HG03139 (cell line): ENCODE results near the gene RFPL1.
"Not testable (repeated sequence)": the region's sequence is repeated elsewhere in the genome, so short reads cannot be mapped to it uniquely, and the experiment has no call there.

Experiments used
- ATAC-seq: cut with Tn5 transposase; IDR thresholded peaks from one replicate; pipeline ENCODE4 v1.9.1; 2021; ENCODE audit not compliant: unreplicated experiment

Gene RFPL1

GRCh38 chr22:29478326-29479276 lies 40.2 kb downstream of the RFPL1 start:
- ATAC-seq: no peak

GRCh38 chr22:29479417-29480261 lies 41.3 kb downstream of the RFPL1 start, which contains the start of gene NEFH:
Gene NEFH (plus strand): TSS chr22:29480218. CDS start chr22:29480263, 45 bp downstream.
- no peak for ATAC-seq

GRCh38 chr22:29480262-29480511 lies 41.8 kb downstream of the RFPL1 start:
- ATAC-seq: no peak

GRCh38 chr22:29480512-29481264 lies 42.3 kb downstream of the RFPL1 start:
- no peak for ATAC-seq

GRCh38 chr22:29481265-29482000 lies 43.0 kb downstream of the RFPL1 start:
- no peak for ATAC-seq

GRCh38 chr22:29482253-29482652 lies 43.9 kb downstream of the RFPL1 start:
- ATAC-seq: no peak

GRCh38 chr22:29482726-29483125 lies 44.3 kb downstream of the RFPL1 start:
- ATAC-seq: no peak

- no peak for ATAC-seq
These were observed 44.9 kb downstream of the RFPL1 start for GRCh38 chr22:29483254-29483653.

- ATAC-seq: no peak
These were observed 46.3 kb downstream of the RFPL1 start for GRCh38 chr22:29484642-29485041.

- no peak for ATAC-seq
These were observed 47.1 kb downstream of the RFPL1 start for GRCh38 chr22:29485448-29485847.

- ATAC-seq: no peak
These were observed 49.1 kb downstream of the RFPL1 start for GRCh38 chr22:29487426-29487986.

- not testable (repeated sequence) for ATAC-seq
These were observed 50.9 kb downstream of the RFPL1 start for GRCh38 chr22:29489127-29489780.

- no peak for ATAC-seq
These were observed 52.6 kb downstream of the RFPL1 start for GRCh38 chr22:29491012-29491411.
